OCI-LY3 (cell line): ENCODE results near the gene RBM42.

Source experiments
- CTCF ChIP-seq: fragments of 200-600, 300-600 bp; sonication (generic); IDR thresholded peaks from 2 replicates; pipeline ENCODE4 v1.5.1; 2014; ENCODE audit warnings: antibody characterized with exemption, low read length, low read depth
- EZH2phosphoT487 ChIP-seq: fragments of 200-600 bp; shearing (Covaris generic); IDR thresholded peaks from 2 replicates; pipeline ENCODE4 v1.6.1; 2018; ENCODE audit warnings: antibody characterized with exemption, mixed run types, low read depth

- no peak for TF ChIP-seq CTCF
- TF ChIP-seq EZH2phosphoT487, result no peak
Measured at GRCh38 chr19:35644206-35644986, 15.6 kb downstream of the RBM42 start.
